Naive thymus-derived CD8-positive, alpha-beta T cell (primary cell): Measurements from ENCODE around the gene CACNA1C. TPM values are rescaled to one million over a fixed set of nuclear protein-coding genes. Genes with fewer than 3 reads are reported as not detected.

ENCODE experiments used
- ATAC-seq, 2 donors: fragments of 150-1000 bp; cut with Tn5 transposase in 1 of 2; sonication (Bioruptor Pico), chemical (Tn5 transposase) in 1 of 2; 1 replicate in 1 of 2; 2 replicates in 1 of 2; pipeline ENCODE4 v1.10.0; 2021; ENCODE audit warnings: mild to moderate bottlenecking in 2 of 2, moderate library complexity in 2 of 2
- POLR2A ChIA-PET: fragments of 350-600 bp; sonication (Branson Sonifier 250); formaldehyde crosslinking; loops from one replicate; lab custom pipeline; 2021; ENCODE audit warnings: antibody characterized with exemption; lab: Charles Lee
- DNase-seq, 10 donors: peaks; one replicate each; pipeline versions ENCODE4 v3.0.0 to v3.0.0-alpha.2; 2020 to 2022
- H3K27ac Mint-ChIP-seq, 10 donors: one replicate each; pipeline ENCODE4 v1.8.0; 2020 to 2022; ENCODE audit warnings: mild to moderate bottlenecking in 10 of 10, mixed read lengths in 10 of 10, moderate library complexity in 4 of 10, inconsistent platforms in 1 of 10
- H3K27me3 Mint-ChIP-seq, 5 donors: one replicate each; pipeline ENCODE4 v1.8.0; 2021 to 2022; ENCODE audit warnings: mixed read lengths in 5 of 5
- H3K36me3 Mint-ChIP-seq, 3 donors: one replicate each; pipeline ENCODE4 v1.8.0; 2020 to 2022; ENCODE audit warnings: mixed read lengths in 3 of 3, mild to moderate bottlenecking in 2 of 3, inconsistent platforms in 1 of 3
- H3K4me1 Mint-ChIP-seq, 4 donors: one replicate each; pipeline ENCODE4 v1.8.0; 2021 to 2022; ENCODE audit warnings: mixed read lengths in 4 of 4
- H3K4me3 Mint-ChIP-seq, 10 donors: one replicate each; pipeline ENCODE4 v1.8.0; 2020 to 2022; ENCODE audit warnings: mild to moderate bottlenecking in 10 of 10, mixed read lengths in 10 of 10, moderate library complexity in 6 of 10, inconsistent platforms in 1 of 10
- H3K9me3 Mint-ChIP-seq, 9 donors: one replicate each; pipeline ENCODE4 v1.8.0; 2020 to 2022; ENCODE audit warnings: mixed read lengths in 9 of 9, mild to moderate bottlenecking in 3 of 9, inconsistent platforms in 1 of 9, moderate library complexity in 1 of 9
- polyA plus RNA-seq, 3 donors: library from polyadenylated mRNA; unstranded; fragments of 300-500 nt; fragmentation: Illumina TruSeq; gene quantifications; one replicate each; pipeline ENCODE4 v1.2.3, GENCODE V29; 2021
- total RNA-seq, 8 experiments: library from RNA in 2 of 8; stranded (reverse) in 2 of 8; gene quantifications; one replicate each; pipeline ENCODE4 v1.2.3 and lab custom pipeline; 2021 to 2026

The CACNA1C gene
- total and polyA plus RNA-seq, 5 experiments from 2014 or later: 0.05 to 0.21 (median 0.16) TPM

DNA sequence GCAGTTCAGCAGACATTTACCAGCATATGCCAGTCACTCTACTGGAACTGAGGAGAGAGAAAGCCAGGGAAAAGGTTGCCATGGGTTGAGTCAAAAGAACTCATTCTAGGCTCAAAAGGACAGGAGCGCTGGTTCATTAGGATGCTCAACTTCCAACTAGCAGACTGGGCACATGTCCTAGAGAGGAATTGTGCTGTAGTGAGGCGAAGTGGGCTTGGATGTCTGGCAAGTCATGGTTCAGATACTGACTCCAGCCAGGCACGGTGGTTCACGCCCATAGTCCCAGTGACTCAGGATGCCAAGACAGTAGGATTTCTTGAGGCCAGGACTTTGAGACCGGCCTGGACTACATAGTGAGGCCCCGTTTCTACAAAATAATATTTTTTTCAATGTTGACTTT, 281.5 kb downstream of the CACNA1C start:
- Mint-ChIP-seq H3K27me3 (peaks cover 0 to 9% (median 2%) of the 10 kb centered on the region in 5 donors), H3K9me3 (no peaks in the 10 kb centered on the region), H3K36me3 (no peaks in the 10 kb centered on the region), H3K4me3 (no peak overlapping the region), H3K4me1 (peaks cover 0 to 12% (median 1%) of the 10 kb centered on the region in 4 donors), H3K27ac (no peak overlapping the region)
- POLR2A ChIA-PET: no interaction called here
- ATAC-seq (no peak), DNase-seq (no peak)

DNA sequence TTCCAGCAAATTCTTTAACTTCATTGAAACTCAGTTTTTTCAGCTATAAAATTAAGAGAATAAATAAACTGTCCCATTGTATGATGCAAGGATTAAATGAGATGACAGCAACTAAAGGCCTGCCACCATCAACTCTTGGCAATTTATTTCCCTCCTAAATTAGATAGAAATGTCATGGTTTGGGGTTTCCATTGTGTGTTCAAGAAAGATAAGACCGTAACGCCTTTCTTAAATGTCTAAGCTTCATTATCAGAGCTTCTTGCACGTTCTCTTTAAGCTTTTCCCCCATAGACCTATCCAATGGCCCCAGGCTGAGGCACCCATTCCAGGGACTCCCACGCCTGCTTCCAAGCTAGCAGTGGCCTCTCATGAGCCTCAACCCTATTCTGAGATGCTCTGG, 281.9 kb downstream of the CACNA1C start:
- no peak overlapping the region for H3K4me3 Mint-ChIP-seq
- no peak overlapping the region for H3K27ac Mint-ChIP-seq
- H3K4me1 Mint-ChIP-seq: peaks cover 0 to 12% (median 1%) of the 10 kb centered on the region in 4 donors
- DNase-seq (no peak), ATAC-seq (no peak)
- no peaks in the 10 kb centered on the region for H3K9me3 Mint-ChIP-seq
- POLR2A ChIA-PET: no interaction called here
- H3K27me3 Mint-ChIP-seq: peaks cover 0 to 9% (median 2%) of the 10 kb centered on the region in 5 donors
- H3K36me3 Mint-ChIP-seq: no peaks in the 10 kb centered on the region

DNA sequence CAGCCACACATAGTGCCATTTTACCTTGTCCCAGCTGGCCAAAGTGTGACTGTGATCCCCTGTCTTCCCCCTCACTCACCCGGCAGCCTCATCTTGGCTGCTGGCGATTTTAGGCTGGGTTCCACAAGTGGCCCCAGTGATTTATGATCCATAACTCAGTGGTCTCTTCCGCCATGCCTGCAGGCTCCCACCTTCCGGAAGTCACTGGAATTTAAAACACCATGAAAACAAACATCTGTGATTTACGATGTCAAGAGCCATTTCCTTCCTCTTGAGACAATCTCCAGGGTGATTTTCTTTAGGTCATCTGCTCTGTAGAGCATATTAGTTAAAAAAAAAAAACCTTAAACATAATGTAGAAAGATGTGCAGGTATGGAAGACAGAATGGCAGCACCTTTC, 282.3 kb downstream of the CACNA1C start:
- H3K4me3 Mint-ChIP-seq: no peak overlapping the region
- peaks cover 0 to 12% (median 1%) of the 10 kb centered on the region in 4 donors for H3K4me1 Mint-ChIP-seq
- no peaks in the 10 kb centered on the region for H3K36me3 Mint-ChIP-seq
- POLR2A ChIA-PET: no interaction called here
- DNase-seq (no peak), ATAC-seq (no peak)
- H3K27me3 Mint-ChIP-seq: peaks cover 0 to 9% (median 2%) of the 10 kb centered on the region in 5 donors
- H3K27ac Mint-ChIP-seq: no peak overlapping the region
- H3K9me3 Mint-ChIP-seq: no peaks in the 10 kb centered on the region

DNA sequence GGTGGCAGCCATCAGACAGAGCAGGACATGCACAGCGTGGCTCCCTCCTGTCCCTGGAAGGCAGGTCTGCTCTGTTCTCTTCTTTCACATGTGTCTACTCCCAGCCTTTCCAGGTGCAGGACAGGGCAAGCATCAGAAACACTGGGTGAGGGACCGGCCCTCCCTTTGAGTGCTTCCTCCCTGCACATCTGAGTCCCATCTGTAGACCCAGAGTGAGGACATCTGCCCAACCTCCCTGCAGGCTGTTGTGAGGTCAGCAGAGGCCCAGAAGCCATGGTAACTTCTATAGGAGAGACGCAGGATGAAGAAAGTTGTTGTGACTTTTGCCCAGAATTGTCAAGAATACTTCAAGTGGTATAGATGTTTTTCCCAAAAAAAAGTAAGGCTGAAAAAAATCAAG, 282.7 kb downstream of the CACNA1C start:
- no peaks in the 10 kb centered on the region for H3K9me3 Mint-ChIP-seq
- H3K36me3 Mint-ChIP-seq: no peaks in the 10 kb centered on the region
- no peak for DNase-seq
- no peak for ATAC-seq
- H3K27me3 Mint-ChIP-seq: peaks cover 0 to 9% (median 2%) of the 10 kb centered on the region in 5 donors
- POLR2A ChIA-PET: no interaction called here
- H3K27ac Mint-ChIP-seq: no peak overlapping the region
- no peak overlapping the region for H3K4me3 Mint-ChIP-seq
- H3K4me1 Mint-ChIP-seq: peaks cover 0 to 12% (median 1%) of the 10 kb centered on the region in 4 donors

DNA sequence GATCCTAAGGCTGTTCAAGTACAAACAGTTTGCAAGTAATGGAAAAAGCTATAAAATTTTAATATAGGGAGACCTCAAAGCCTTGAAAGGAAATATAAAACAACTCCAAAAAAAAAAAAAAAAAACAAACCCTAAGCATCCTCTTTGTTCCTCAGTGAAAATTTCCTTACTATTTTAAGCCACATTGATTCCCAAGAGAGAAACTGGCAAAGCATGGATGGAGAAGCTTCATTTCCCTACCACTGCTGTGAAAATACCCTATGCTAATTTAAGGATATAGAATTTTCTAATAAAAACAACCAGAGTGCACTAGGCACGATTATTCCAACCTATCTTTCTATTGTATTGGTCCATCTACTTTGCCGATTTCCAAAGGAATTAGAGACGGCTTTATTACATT, 283.1 kb downstream of the CACNA1C start:
- no peak for ATAC-seq
- peaks cover 0 to 9% (median 2%) of the 10 kb centered on the region in 5 donors for H3K27me3 Mint-ChIP-seq
- DNase-seq: no peak
- no peak overlapping the region for H3K4me3 Mint-ChIP-seq
- H3K4me1 Mint-ChIP-seq: peaks cover 0 to 12% (median 1%) of the 10 kb centered on the region in 4 donors
- H3K36me3 Mint-ChIP-seq: no peaks in the 10 kb centered on the region
- no peak overlapping the region for H3K27ac Mint-ChIP-seq
- H3K9me3 Mint-ChIP-seq: no peaks in the 10 kb centered on the region
- POLR2A ChIA-PET: no interaction called here

DNA sequence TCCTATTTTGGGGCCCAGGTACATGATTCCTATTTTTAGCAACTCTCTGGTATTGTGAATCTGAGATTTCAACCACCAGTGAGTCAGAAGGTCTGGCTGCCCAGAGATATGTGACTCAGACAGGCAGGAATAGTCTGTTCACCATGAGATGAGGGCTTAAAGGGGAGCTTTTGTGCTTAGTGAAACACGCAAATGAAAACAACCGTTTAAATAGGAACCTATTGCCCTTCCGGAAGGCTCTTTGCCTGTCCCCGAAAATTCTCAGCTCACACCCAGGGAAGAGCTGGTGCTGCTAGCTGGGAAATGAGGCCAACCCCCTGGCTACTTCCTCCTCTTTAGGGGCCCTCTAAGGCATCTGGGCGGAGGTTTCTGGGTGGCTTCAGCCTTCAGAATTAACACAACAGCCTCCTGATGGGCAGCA, 283.6 kb downstream of the CACNA1C start:
- H3K27me3 Mint-ChIP-seq: peaks cover 0 to 9% (median 4%) of the 10 kb centered on the region in 5 donors
- ATAC-seq (no peak), DNase-seq (no peak)
- H3K27ac Mint-ChIP-seq: no peak overlapping the region
- no peaks in the 10 kb centered on the region for H3K9me3 Mint-ChIP-seq
- no peak overlapping the region for H3K4me3 Mint-ChIP-seq
- no peaks in the 10 kb centered on the region for H3K36me3 Mint-ChIP-seq
- peaks cover 0 to 12% (median 1%) of the 10 kb centered on the region in 4 donors for H3K4me1 Mint-ChIP-seq
- POLR2A ChIA-PET: no interaction called here

DNA sequence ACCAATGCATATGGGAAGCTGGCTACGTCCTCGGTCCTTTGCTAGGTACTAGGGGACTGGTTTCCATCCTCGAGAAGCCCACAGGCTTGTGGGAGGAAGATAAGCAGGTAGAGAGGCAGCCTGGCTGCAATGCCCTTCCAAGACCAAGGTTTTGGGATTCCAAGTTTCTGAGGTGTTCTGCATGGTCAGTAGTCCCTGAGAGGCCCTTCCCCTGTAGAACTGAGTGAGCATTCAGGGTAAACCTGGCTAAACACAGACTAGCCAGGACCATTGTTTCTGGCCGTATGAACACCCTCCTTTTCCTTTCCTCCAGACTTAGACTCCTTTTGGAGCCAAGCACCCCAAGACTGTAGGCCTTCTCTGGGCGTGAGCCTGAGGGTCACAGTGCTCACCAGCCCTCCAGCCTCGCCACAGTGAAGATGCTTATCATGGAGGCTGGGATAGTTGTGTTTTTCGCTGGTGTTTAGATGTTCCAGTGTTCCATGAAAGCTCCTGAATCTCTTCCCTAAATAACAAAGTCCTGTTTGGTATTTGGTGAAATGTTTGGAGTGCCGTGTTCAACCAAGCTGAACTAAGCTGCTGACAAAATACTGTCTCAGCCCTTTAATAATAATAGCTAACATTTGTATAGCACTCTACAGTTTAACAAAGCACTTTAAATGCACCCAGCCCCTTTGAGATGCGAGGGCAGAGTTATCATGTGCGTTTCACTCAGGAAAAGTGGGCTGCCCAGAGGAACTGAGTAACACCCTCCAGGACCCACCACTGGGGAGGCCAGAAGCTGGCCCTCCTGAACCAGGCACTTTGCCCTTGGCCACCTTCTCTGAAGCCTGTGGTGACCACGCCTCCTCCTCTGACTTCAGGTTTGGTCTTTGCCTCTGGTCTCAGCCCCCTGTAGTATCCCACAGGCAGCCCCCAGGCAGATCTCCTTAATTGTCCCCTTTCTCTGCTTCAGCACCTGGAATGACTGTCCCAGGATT, 284.5 kb downstream of the CACNA1C start:
- no peak for ATAC-seq
- Mint-ChIP-seq H3K36me3 (no peaks in the 10 kb centered on the region), H3K4me1 (peaks cover 0 to 14% (median 1%) of the 10 kb centered on the region in 4 donors), H3K4me3 (no peak overlapping the region), H3K9me3 (no peaks in the 10 kb centered on the region), H3K27ac (no peak overlapping the region), H3K27me3 (peaks cover 0 to 9% (median 4%) of the 10 kb centered on the region in 5 donors)
- POLR2A ChIA-PET: no interaction called here
- no peak for DNase-seq

DNA sequence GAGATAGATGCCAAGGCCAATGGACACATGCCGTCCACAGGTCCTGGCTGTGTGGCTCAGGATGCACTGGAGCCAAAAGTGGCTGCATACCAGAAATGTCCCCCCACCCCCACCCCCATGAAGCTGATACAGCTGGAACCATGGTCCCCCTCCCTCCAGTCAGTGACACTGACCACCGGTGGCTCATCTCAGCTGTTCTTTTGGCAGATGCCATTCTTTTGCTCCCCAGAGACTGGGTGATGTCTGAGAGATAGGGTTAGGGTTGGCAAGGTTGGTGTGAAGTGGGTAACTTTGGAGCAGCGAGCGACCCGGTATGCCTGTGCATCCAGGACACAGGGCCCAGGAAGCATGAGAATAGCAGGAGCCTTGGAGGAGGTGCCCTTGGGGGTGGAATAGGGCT, 285.6 kb downstream of the CACNA1C start:
- DNase-seq: no peak
- ATAC-seq: no peak
- no peaks in the 10 kb centered on the region for H3K36me3 Mint-ChIP-seq
- POLR2A ChIA-PET: no interaction called here
- no peaks in the 10 kb centered on the region for H3K9me3 Mint-ChIP-seq
- no peak overlapping the region for H3K27ac Mint-ChIP-seq
- H3K27me3 Mint-ChIP-seq: peaks cover 0 to 9% (median 4%) of the 10 kb centered on the region in 5 donors
- peaks cover 0 to 14% (median 1%) of the 10 kb centered on the region in 4 donors for H3K4me1 Mint-ChIP-seq
- no peak overlapping the region for H3K4me3 Mint-ChIP-seq

DNA sequence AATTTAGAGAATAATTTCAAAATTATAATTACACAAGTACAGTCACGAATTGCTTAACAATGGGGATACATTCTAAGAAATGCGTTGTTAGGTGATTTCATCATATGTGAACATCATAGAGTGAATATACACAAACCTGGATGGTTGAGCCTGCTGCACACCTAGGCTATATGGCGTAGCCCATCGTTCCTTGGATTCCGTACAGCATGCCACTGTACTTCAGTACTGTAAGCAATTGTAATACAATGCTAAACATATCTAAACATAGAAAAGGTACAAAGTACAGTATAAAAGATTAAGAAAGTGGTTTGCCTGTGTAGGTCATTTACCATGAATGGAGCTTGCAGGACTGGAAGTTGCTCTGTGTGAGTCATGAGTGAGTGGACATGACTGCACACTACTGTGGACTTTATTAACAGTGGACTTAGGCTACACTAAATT, 286.2 kb downstream of the CACNA1C start:
- Mint-ChIP-seq H3K4me3 (no peak overlapping the region), H3K4me1 (peaks cover 0 to 18% (median 1%) of the 10 kb centered on the region in 4 donors), H3K36me3 (no peaks in the 10 kb centered on the region), H3K9me3 (no peaks in the 10 kb centered on the region), H3K27me3 (peaks cover 0 to 9% (median 6%) of the 10 kb centered on the region in 5 donors), H3K27ac (no peak overlapping the region)
- no peak for ATAC-seq
- no peak for DNase-seq
- POLR2A ChIA-PET: no interaction called here

DNA sequence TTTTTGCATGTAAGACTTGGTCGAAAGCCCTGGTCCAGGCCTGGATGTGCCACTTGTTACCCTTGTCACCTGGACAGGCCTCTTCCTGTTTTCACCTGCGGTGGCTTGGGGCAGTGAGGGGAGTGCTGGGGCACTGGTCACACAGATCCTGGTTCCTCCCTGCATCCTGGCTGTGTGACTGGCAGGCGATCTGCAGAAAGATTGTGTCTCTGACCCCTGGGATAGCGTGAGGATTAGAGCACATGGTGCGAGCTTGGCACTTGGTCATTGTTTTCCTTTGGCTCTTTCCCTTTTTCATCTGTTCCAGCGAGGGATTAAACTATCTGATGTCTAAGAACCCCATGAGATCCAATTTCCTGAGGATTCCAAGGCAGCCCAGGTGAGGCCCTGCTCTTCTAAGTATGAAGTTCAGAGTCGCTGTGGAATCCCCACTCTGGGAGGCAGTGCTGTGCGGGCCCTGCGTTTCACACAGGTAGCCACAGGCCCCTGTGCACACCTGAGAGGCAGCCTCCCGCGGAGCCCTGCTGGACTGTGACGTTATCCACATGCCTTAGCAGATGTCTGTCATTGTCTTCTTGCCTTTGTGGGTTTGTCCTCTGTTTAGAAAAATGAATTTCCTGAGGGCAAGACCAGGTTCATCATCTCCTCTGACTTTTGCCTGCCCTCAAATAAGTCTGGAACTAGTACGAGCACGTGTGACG, 288.4 kb downstream of the CACNA1C start:
- no peak overlapping the region for H3K4me3 Mint-ChIP-seq
- H3K27me3 Mint-ChIP-seq: peaks cover 0 to 12% (median 5%) of the 10 kb centered on the region in 5 donors
- POLR2A ChIA-PET: no interaction called here
- ATAC-seq: no peak
- H3K27ac Mint-ChIP-seq: no peak overlapping the region
- no peak for DNase-seq
- H3K4me1 Mint-ChIP-seq: peaks cover 0 to 16% (median 1%) of the 10 kb centered on the region in 4 donors
- no peaks in the 10 kb centered on the region for H3K36me3 Mint-ChIP-seq
- no peaks in the 10 kb centered on the region for H3K9me3 Mint-ChIP-seq

DNA sequence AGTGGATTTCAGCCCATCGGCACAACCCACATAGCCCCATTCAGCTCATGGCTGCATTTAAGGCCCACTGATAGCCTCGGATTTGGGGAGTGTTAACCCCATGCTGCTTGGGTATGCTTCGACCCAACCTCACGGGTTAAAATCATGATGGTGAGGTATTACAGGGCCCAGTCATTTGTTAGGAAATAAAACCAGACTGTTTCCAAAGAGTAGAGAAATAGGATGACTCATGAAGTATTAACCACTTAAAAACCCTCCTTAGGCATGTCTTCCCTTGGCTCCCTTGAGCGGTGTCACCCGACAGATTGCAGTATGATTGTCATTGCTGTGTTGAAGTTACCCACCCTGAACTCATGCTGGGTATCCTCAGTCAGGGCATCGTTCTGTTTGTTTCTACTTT, 289.1 kb downstream of the CACNA1C start:
- Mint-ChIP-seq H3K4me3 (no peak overlapping the region), H3K36me3 (no peaks in the 10 kb centered on the region), H3K27ac (no peak overlapping the region), H3K9me3 (no peaks in the 10 kb centered on the region), H3K27me3 (peaks cover 0 to 13% (median 5%) of the 10 kb centered on the region in 5 donors), H3K4me1 (peaks cover 0 to 14% (median 1%) of the 10 kb centered on the region in 4 donors)
- no peak for DNase-seq
- POLR2A ChIA-PET: no interaction called here
- no peak for ATAC-seq

DNA sequence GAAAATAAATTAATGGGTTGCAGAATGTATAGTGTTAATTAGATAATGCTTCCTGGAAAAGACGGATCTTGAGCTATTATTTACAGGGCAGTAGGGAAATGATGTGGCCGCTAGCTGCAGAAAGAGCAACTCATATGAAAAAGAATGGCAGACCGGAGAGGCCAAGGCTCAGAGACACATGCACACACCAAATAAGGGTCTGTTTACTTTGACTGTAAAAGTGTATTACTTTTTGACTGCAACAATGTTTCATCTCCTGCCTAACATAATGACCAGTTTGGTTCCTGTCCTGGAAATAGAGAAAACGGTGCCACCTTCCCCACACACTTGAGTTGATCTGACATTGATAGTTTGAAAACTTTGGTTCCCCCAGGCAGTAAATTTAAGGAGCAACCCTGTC, 290.9 kb downstream of the CACNA1C start:
- POLR2A ChIA-PET: no interaction called here
- Mint-ChIP-seq H3K9me3 (no peaks in the 10 kb centered on the region), H3K27me3 (peaks cover 0 to 13% (median 0%) of the 10 kb centered on the region in 5 donors), H3K36me3 (no peaks in the 10 kb centered on the region), H3K4me3 (no peak overlapping the region), H3K27ac (no peak overlapping the region), H3K4me1 (peaks cover 0 to 14% (median 1%) of the 10 kb centered on the region in 4 donors)
- DNase-seq (no peak), ATAC-seq (no peak)

DNA sequence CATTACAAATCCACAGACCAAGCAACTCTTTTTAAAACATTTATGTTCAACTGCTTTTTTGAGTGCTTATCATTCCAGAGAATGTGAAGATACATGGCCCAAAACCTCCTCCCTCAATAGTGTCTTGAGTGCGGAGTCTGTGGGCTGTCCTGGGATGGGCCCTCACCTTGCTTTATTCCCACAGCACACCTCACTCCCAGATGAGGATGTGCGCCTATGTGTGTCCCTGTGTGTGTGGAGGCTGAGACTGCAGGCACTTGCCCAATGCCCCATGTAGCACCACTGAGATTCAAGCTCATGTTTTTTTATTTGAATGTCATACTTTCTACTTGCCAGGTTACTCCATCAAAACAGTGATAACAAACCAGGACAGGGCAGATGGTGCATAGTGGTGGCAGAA, 291.7 kb downstream of the CACNA1C start:
- no peak overlapping the region for H3K27ac Mint-ChIP-seq
- POLR2A ChIA-PET: no interaction called here

More for the DNA sequence above, 291.7 kb downstream of the CACNA1C start:
- ATAC-seq (no peak), DNase-seq (no peak)
- Mint-ChIP-seq H3K36me3 (no peaks in the 10 kb centered on the region), H3K4me3 (no peak overlapping the region), H3K4me1 (peaks cover 0 to 14% (median 1%) of the 10 kb centered on the region in 4 donors), H3K9me3 (no peaks in the 10 kb centered on the region), H3K27me3 (peaks cover 0 to 13% (median under 1%) of the 10 kb centered on the region in 5 donors)
